ENCODE results near the gene MESP2.
"Not testable (repeated sequence)": the region's sequence is repeated elsewhere in the genome, so short reads cannot be mapped to it uniquely, and the experiment has no call there.

The MESP2 gene

GRCh38 chr15:89781055-89781454 is 4.9 kb downstream of the MESP2 start:
- Histone ChIP-seq H3K4me3 (ENCODE audit: low read depth, low read length, poor library complexity, severe bottlenecking) (no peak overlapping the region), H3F3A (ENCODE audit: insufficient read depth, low read length) (no peaks in the 10 kb centered on the region), H3K4me1 (ENCODE audit: insufficient read depth, low read length, severe bottlenecking) (no peaks in the 10 kb centered on the region), H3K27ac (ENCODE audit: low read depth, low read length, poor library complexity, severe bottlenecking) (no peak overlapping the region), H3K9ac (ENCODE audit: low read length) (no peak overlapping the region), H3K27me3 (ENCODE audit: insufficient read depth, low read length) (peaks cover 6% of the 10 kb centered on the region), H3K9me3 (ENCODE audit: low read length) (no peaks in the 10 kb centered on the region), H3K9me2 (ENCODE audit: low read depth, low read length) (no peaks in the 10 kb centered on the region), H2AFZ (ENCODE audit: low read length) (no peak overlapping the region), H4K20me1 (ENCODE audit: insufficient read depth, low read length) (no peaks in the 10 kb centered on the region), H3K36me3 (ENCODE audit: insufficient read depth, low read length) (no peaks in the 10 kb centered on the region), H3K4me2 (ENCODE audit: low read length) (no peak overlapping the region), H3K79me2 (ENCODE audit: insufficient read depth, low read length) (no peaks in the 10 kb centered on the region)
- no peak for TF ChIP-seq CTCF (IDR thresholded peaks at IDR 0.05; ENCODE audit: low read length)
- no peak for TF ChIP-seq EZH2 (IDR thresholded peaks at IDR 0.05; ENCODE audit: borderline replicate concordance, low read length)

GRCh38 chr15:89781891-89782618 is 5.9 kb downstream of the MESP2 start:
- Histone ChIP-seq H2AFZ (ENCODE audit: low read length) (no peak overlapping the region), H3K4me1 (ENCODE audit: insufficient read depth, low read length, severe bottlenecking) (no peaks in the 10 kb centered on the region), H3K9me2 (ENCODE audit: low read depth, low read length) (no peaks in the 10 kb centered on the region), H3K36me3 (ENCODE audit: insufficient read depth, low read length) (no peaks in the 10 kb centered on the region), H3K4me3 (ENCODE audit: low read depth, low read length, poor library complexity, severe bottlenecking) (no peak overlapping the region), H3K79me2 (ENCODE audit: insufficient read depth, low read length) (no peaks in the 10 kb centered on the region), H3K27ac (ENCODE audit: low read depth, low read length, poor library complexity, severe bottlenecking) (no peak overlapping the region), H4K20me1 (ENCODE audit: insufficient read depth, low read length) (no peaks in the 10 kb centered on the region), H3K27me3 (ENCODE audit: insufficient read depth, low read length) (peaks cover 6% of the 10 kb centered on the region), H3F3A (ENCODE audit: insufficient read depth, low read length) (no peaks in the 10 kb centered on the region), H3K4me2 (ENCODE audit: low read length) (no peak overlapping the region), H3K9me3 (ENCODE audit: low read length) (no peaks in the 10 kb centered on the region), H3K9ac (ENCODE audit: low read length) (no peak overlapping the region)
- no peak for TF ChIP-seq CTCF (IDR thresholded peaks at IDR 0.05; ENCODE audit: low read length)
- no peak for TF ChIP-seq EZH2 (IDR thresholded peaks at IDR 0.05; ENCODE audit: borderline replicate concordance, low read length)

- H3K9me3 ChIP-seq (ENCODE audit: low read length); H3K4me2 ChIP-seq (ENCODE audit: low read length); H3K27me3 ChIP-seq (ENCODE audit: insufficient read depth, low read length); H2AFZ ChIP-seq (ENCODE audit: low read length); H3K79me2 ChIP-seq (ENCODE audit: insufficient read depth, low read length); H3K9ac ChIP-seq (ENCODE audit: low read length); H3K27ac ChIP-seq (ENCODE audit: low read depth, low read length, poor library complexity, severe bottlenecking); H3K9me2 ChIP-seq (ENCODE audit: low read depth, low read length); H3K4me3 ChIP-seq (ENCODE audit: low read depth, low read length, poor library complexity, severe bottlenecking); H3K4me1 ChIP-seq (ENCODE audit: insufficient read depth, low read length, severe bottlenecking); H3K36me3 ChIP-seq (ENCODE audit: insufficient read depth, low read length); H4K20me1 ChIP-seq (ENCODE audit: insufficient read depth, low read length); H3F3A ChIP-seq (ENCODE audit: insufficient read depth, low read length): not testable (repeated sequence)
Measured at GRCh38 chr15:89782619-89782950, 6.5 kb downstream of the MESP2 start.

Measured in OCI-LY1 (cell line).